GM18870 (cell line): ENCODE measurements around the gene TRAF2.

ENCODE experiments used
- ATAC-seq: cut with Tn5 transposase; IDR thresholded peaks from one replicate; pipeline ENCODE4 v1.9.1; 2021; ENCODE audit warnings: moderate library complexity; ENCODE audit not compliant: unreplicated experiment

Gene TRAF2

DNA sequence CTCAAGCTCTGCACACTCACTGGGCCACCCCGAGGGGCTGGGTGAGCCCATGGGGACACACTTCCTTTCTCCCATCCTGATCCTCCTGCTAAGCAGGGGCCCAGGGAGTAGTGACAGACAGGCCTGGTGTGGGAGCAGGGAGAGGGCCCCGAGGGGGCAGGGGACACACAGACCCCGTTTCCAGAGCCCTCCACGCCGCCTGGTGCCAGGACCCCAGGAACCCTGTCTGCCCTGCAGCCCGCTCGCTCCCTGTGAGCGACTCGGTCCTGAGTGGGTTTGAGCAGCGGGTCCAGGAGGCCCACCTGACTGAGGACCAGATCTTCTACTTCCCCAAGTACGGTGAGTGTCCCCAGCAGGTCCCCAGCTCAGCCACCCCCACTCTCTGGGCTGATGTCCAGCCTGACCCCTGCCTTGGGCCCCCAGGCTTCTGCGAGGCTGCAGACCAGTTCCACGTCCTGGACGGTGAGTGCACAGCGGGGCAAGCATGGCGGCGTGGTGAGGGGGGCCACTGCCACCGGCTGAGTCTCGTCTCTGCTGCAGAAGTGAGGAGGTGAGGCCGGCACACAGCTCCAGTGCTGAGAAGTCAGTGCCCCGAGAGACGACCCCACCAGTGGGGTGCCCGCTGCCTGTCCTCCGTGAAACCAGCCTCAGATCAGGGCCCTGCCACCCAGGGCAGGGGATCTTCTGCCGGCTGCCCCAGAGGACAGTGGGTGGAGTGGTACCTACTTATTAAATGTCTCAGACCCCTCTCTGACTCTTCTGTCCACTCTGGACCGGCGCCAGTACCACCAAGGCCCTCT lies 60.1 kb downstream of the TRAF2 start:
- no peak for ATAC-seq

GRCh38 chr9:136947028-136947891 lies 60.9 kb downstream of the TRAF2 start:
- ATAC-seq: no peak

- ATAC-seq: no peak
These were observed 61.7 kb downstream of the TRAF2 start for GRCh38 chr9:136947955-136948510.

GRCh38 chr9:136949239-136949816 lies 63.0 kb downstream of the TRAF2 start:
- no peak for ATAC-seq

DNA sequence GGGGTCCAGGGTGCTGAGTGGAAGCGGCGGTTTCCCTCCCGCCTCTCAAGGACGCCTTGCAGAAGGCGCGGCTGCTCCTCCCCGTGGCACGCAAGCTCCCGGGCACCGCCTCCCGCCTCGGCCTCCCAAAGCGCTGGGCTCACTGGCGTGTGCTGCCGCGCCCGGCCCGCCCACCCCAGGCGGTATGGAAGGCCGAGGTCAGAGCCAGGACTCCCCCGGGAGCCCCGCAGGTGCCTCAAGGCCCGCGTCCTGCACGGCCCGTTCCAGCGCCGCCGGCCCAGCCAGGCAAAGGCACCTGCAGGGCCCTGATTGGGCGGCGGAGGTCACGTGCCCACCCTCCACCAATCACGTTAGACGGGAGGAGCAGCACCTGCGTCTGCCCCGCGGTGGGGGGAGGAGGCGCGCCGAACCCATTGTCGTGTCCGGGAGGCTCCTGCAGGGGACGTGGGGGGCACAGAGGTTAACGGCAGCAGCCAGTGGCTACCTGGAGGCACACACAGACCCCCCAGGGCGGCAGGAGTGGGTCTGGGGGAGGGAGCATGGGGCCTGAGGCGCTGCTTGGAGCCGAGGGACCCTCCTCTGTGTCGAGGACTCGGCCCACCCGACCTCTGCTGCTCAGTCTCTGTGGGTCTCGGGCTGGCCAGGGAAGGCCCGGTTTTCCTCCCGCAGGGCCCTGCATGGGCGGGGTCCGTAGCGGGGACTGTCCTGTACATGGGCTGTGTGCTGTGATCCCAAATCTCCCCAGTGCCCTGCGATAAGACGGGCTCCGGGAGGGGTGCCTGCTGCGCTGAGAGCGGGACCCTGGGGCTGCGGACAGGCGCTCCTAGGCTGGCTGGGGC lies 63.7 kb downstream of the TRAF2 start:
- peak; percentile 61 for ATAC-seq

GRCh38 chr9:136950656-136951276 lies 64.5 kb downstream of the TRAF2 start:
- no peak for ATAC-seq

GRCh38 chr9:136951541-136952320 lies 65.4 kb downstream of the TRAF2 start, which contains the start of gene LCN12:
Gene LCN12 (plus strand): TSS chr9:136952273. CDS start chr9:136952328, 55 bp downstream.
- no peak for ATAC-seq

GRCh38 chr9:136952321-136952850 lies 66.1 kb downstream of the TRAF2 start:
- no peak for ATAC-seq

GRCh38 chr9:136952876-136953770 lies 66.8 kb downstream of the TRAF2 start:
- ATAC-seq: no peak

GRCh38 chr9:136953771-136954269 lies 67.5 kb downstream of the TRAF2 start:
- ATAC-seq: no peak

DNA sequence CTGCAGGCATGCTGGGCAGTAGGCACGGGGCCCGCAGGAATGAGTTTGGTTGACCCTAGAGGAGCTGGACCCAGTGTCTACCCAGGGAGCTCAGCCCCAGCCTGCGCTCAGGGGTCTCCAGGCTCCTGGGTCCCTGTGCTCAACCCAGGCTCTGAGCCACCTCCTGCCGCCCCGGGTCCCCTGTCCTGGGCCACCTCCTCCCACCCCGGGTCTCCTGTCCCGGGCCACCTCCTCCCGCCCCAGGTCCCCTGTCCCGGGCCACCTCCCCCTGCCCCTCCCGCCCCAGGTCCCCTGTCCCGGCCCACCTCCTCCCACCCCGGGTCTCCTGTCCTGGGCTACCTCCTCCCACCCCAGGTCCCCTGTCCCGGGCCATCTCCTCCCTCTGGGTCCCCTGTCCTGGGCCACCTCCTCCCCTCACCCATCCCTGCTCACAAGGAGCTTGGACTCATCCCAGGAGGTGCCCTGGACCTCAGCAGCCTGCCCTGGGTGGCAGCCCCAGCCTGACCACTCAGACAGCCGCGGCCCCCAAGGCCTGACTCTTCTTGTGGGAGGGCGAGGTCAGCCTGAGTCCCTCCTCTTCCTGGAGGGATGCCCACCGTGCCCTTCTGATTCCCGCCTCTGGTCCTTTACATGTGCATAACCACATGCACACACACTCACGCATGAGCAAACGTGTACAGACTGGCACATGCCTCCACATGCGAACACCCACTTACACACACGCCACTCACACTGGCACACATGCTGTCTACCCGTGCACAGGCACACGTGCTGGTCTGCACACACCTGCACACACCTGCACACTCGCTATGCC lies 68.2 kb downstream of the TRAF2 start:
- ATAC-seq: no peak

GRCh38 chr9:136955202-136955942 lies 69.1 kb downstream of the TRAF2 start:
- no peak for ATAC-seq

DNA sequence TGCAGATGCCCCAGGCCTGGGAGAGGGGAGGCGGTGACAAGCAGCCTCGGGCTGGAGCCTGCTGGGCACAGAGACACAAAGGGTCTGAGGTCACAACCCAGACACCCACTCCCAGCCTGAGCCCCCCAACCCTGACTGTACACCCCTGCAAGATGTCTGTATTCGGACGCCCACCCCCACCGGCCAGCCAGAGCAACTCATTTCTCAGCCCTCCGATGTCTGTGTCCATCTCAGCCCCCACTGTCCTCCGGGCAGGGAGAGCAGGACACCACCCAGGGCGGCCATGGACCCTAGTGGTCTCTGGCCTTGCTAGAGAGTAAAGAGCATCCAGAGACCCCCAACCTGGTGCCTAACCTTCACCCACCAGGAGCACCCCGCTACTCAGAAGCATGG lies 69.6 kb downstream of the TRAF2 start:
- ATAC-seq: no peak

GRCh38 chr9:136956604-136957003 lies 70.3 kb downstream of the TRAF2 start:
- no peak for ATAC-seq

DNA sequence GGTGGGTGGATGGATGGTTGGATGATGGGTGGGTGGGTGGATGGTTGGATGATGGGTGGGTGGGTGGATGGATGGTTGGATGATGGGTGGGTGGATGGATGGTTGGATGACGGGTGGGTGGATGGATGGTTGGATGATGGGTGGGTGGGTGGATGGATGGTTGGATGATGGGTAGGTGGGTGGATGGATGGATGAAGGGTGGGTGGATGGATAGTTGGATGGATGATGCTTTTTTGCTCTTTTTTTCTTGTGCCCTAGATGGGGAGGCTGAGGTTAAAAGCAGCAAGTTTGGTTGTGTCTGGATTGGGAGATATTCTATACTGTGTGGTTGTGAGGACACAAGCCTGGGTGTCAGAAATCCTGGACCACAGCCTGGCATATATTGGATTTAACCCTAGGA lies 71.1 kb downstream of the TRAF2 start:
- ATAC-seq: no peak

- no peak for ATAC-seq
These were observed 71.6 kb downstream of the TRAF2 start for GRCh38 chr9:136957901-136958300.
